HEK293 (cell line): ENCODE data around the gene FAM167B.

Source experiments
- CTCF ChIA-PET: fragments of 350-600 bp; formaldehyde crosslinking; extraction: SDS; loops from one replicate; lab custom pipeline; 2021; ENCODE audit warnings: antibody characterized with exemption; lab: Yijun Ruan, JAX
- POLR2A ChIA-PET: fragments of 300-600 bp; formaldehyde crosslinking; extraction: SDS; loops from one replicate; lab custom pipeline; 2020; ENCODE audit warnings: antibody characterized with exemption, inconsistent platforms; lab: Yijun Ruan, JAX
- H3K27ac ChIP-seq: fragments of 200-500 bp; sonication (Bioruptor generic); 2 replicates; pipeline ENCODE4 v1.5.1; 2014; ENCODE audit warnings: low read depth, low read length, control low read depth, inconsistent platforms; ENCODE audit errors: extremely low read depth
- H3K36me3 ChIP-seq, 2 experiments: fragments of 200-500 bp in 1 of 2; sonication (Bioruptor generic) in 1 of 2; 1 replicate in 1 of 2; 2 replicates in 1 of 2; pipeline ENCODE4 v1.5.1; 2014 to 2017; ENCODE audit warnings: inconsistent platforms in 2 of 2, low read length in 2 of 2; ENCODE audit not compliant: control insufficient read depth in 2 of 2, insufficient read depth in 1 of 2
- H3K4me1 ChIP-seq: fragments of 200-500 bp; sonication (Bioruptor generic); 2 replicates; pipeline ENCODE4 v1.5.1; 2014; ENCODE audit warnings: mild to moderate bottlenecking, low read length, inconsistent platforms; ENCODE audit not compliant: control insufficient read depth, insufficient read depth
- H3K4me3 ChIP-seq: 2 replicates; pipeline ENCODE4 v1.5.1; 2011; ENCODE audit warnings: low read depth, mild to moderate bottlenecking, control low read depth, low read length, moderate library complexity
- H3K9me3 ChIP-seq: fragments of 200-500 bp; sonication (Bioruptor generic); 2 replicates; pipeline ENCODE4 v1.5.1; 2014; ENCODE audit warnings: low read depth, low read length, inconsistent platforms; ENCODE audit not compliant: control insufficient read depth, insufficient read depth
- BCL11B ChIP-seq: fragments of 450-650 bp; formaldehyde crosslinking; IDR thresholded peaks from 2 replicates; pipeline ENCODE4 v1.5.1; 2016; ENCODE audit warnings: low read depth, missing biosample characterization, missing genetic modification characterization
- HIC1 ChIP-seq: fragments of 450-650 bp; formaldehyde crosslinking; IDR thresholded peaks from 2 replicates; pipeline ENCODE4 v1.5.1; 2016; ENCODE audit warnings: missing biosample characterization, missing genetic modification characterization
- HOXA7 ChIP-seq: sonication (generic); formaldehyde crosslinking; IDR thresholded peaks from 2 replicates; pipeline ENCODE4 v1.8.1; 2022; ENCODE audit warnings: missing genetic modification reagents, borderline replicate concordance
- KLF9 ChIP-seq: fragments of 450-650 bp; formaldehyde crosslinking; IDR thresholded peaks from 2 replicates; pipeline ENCODE4 v1.5.1; 2016; ENCODE audit warnings: missing biosample characterization, missing genetic modification characterization, low read depth
- MEIS1 ChIP-seq: sonication (generic); formaldehyde crosslinking; IDR thresholded peaks from 2 replicates; pipeline ENCODE4 v1.8.1; 2022; ENCODE audit warnings: missing genetic modification reagents, mild to moderate bottlenecking, borderline replicate concordance
- PRDM2 ChIP-seq: fragments of 450-650 bp; formaldehyde crosslinking; IDR thresholded peaks from 2 replicates; pipeline ENCODE4 v1.5.1; 2016; ENCODE audit warnings: missing biosample characterization, missing genetic modification characterization, borderline replicate concordance
- PRDM6 ChIP-seq: fragments of 450-650 bp; formaldehyde crosslinking; IDR thresholded peaks from 2 replicates; pipeline ENCODE4 v1.5.1; 2017; ENCODE audit warnings: missing biosample characterization, missing genetic modification characterization
- RBAK ChIP-seq: fragments of 450-650 bp; formaldehyde crosslinking; IDR thresholded peaks from 2 replicates; pipeline ENCODE4 v1.5.1; 2016; ENCODE audit warnings: missing biosample characterization, missing genetic modification characterization
- YY2 ChIP-seq: fragments of 450-650 bp; formaldehyde crosslinking; IDR thresholded peaks from 2 replicates; pipeline ENCODE4 v1.5.1; 2016; ENCODE audit warnings: missing biosample characterization, missing genetic modification characterization
- ZBTB49 ChIP-seq: fragments of 450-650 bp; formaldehyde crosslinking; IDR thresholded peaks from 2 replicates; pipeline ENCODE4 v1.5.1; 2016; ENCODE audit warnings: missing biosample characterization, missing genetic modification characterization, low read depth
- ZNF133 ChIP-seq: fragments of 450-650 bp; formaldehyde crosslinking; IDR thresholded peaks from 2 replicates; pipeline ENCODE4 v1.5.1; 2016; ENCODE audit warnings: missing biosample characterization, missing genetic modification characterization
- ZNF157 ChIP-seq: fragments of 450-650 bp; formaldehyde crosslinking; IDR thresholded peaks from 2 replicates; pipeline ENCODE4 v1.5.1; 2016; ENCODE audit warnings: missing biosample characterization, missing genetic modification characterization
- ZNF18 ChIP-seq: fragments of 450-650 bp; formaldehyde crosslinking; IDR thresholded peaks from 2 replicates; pipeline ENCODE4 v1.5.1; 2016; ENCODE audit warnings: missing biosample characterization, missing genetic modification characterization
- ZNF23 ChIP-seq: fragments of 450-650 bp; formaldehyde crosslinking; IDR thresholded peaks from 2 replicates; pipeline ENCODE4 v1.5.1; 2016; ENCODE audit warnings: missing biosample characterization, missing genetic modification characterization, borderline replicate concordance
- ZNF555 ChIP-seq: fragments of 450-650 bp; formaldehyde crosslinking; conservative IDR thresholded peaks from 2 replicates; pipeline ENCODE4 v1.5.1; 2017; ENCODE audit warnings: missing biosample characterization, mild to moderate bottlenecking, missing genetic modification characterization, inconsistent platforms
- ZNF561 ChIP-seq: fragments of 450-650 bp; IDR thresholded peaks from 2 replicates; pipeline ENCODE4 v1.5.1; 2018; ENCODE audit warnings: missing biosample characterization, missing genetic modification characterization, borderline replicate concordance
- ZNF768 ChIP-seq: fragments of 450-650 bp; formaldehyde crosslinking; IDR thresholded peaks from 2 replicates; pipeline ENCODE4 v1.5.1; 2018; ENCODE audit warnings: missing biosample characterization, mild to moderate bottlenecking, missing genetic modification characterization
- ZNF776 ChIP-seq: fragments of 450-650 bp; formaldehyde crosslinking; IDR thresholded peaks from 2 replicates; pipeline ENCODE4 v1.5.0; 2017; ENCODE audit warnings: missing biosample characterization, missing genetic modification characterization, borderline replicate concordance
- ZNF830 ChIP-seq: fragments of 450-650 bp; IDR thresholded peaks from 2 replicates; pipeline ENCODE4 v1.5.0; 2018; ENCODE audit warnings: missing biosample characterization, missing genetic modification characterization, low read depth, mild to moderate bottlenecking, moderate library complexity
- ZSCAN5A ChIP-seq: fragments of 450-650 bp; formaldehyde crosslinking; IDR thresholded peaks from 2 replicates; pipeline ENCODE4 v1.5.1; 2016; ENCODE audit warnings: missing biosample characterization, missing genetic modification characterization

FAM167B gene

GRCh38 chr1:32247983-32248889 lies 1.2 kb downstream of the FAM167B start:
- Histone ChIP-seq H3K9me3 (no peaks in the 10 kb centered on the region), H3K36me3 (no peaks in the 10 kb centered on the region), H3K4me1 (no peaks in the 10 kb centered on the region), H3K4me3 (no peak overlapping the region), H3K27ac (no peak overlapping the region)
- CTCF ChIA-PET = interaction anchor here (0.6 to 4.3 kb wide), 32 partner anchors 8 to 429 kb away, joined by 3 to 40 read pairs (median 4); partner anchors contain the start of genes CCDC28B and MARCKSL1
- POLR2A ChIA-PET = interaction anchor here (0.6 to 1.8 kb wide), 9 partner anchors 11 to 153 kb away, joined by 3 to 8 read pairs (median 3); partner anchors contain the start of genes BSDC1, KPNA6 and MARCKSL1
- TF ChIP-seq RBAK (tag by site-specific recombination) (no peak), ZNF776 (no peak), ZBTB49 (tag by site-specific recombination) (no peak), MEIS1 (CRISPR knock-in tag) (no peak), HIC1 (peak; percentile 24; the same call in 1 of the 2 replicates), ZNF768 (tag by site-specific recombination) (no peak), ZNF133 (no peak), PRDM6 (tag by site-specific recombination) (no peak), ZNF561 (no peak; the same call in 1 of the 2 replicates), ZNF157 (tag by site-specific recombination) (no peak), YY2 (no peak), ZSCAN5A (tag by site-specific recombination) (peak; percentile 74; the same call in 1 of the 2 replicates), KLF9 (tag by site-specific recombination) (no peak), HOXA7 (CRISPR knock-in tag) (no peak), PRDM2 (tag by site-specific recombination) (no peak), ZNF555 (tag by site-specific recombination) (no peak), ZNF18 (tag by site-specific recombination) (no peak), ZNF23 (tag by site-specific recombination) (no peak), BCL11B (tag by site-specific recombination) (peak; percentile 54; the same call in 1 of the 2 replicates), ZNF830 (tag by site-specific recombination) (no peak)
